Gastroesophageal sphincter (tissue), 3 donors: ENCODE measurements around the gene LDLRAP1.

Experiments used
- CTCF ChIP-seq, 4 experiments: fragments of 200-600 bp in 2 of 4; fragments of 450-650 bp in 2 of 4; sonication (generic) in 1 of 4; IDR thresholded peaks; one replicate each; pipeline ENCODE4 v1.5.1; 2017 to 2019; ENCODE audit warnings: antibody characterized with exemption in 4 of 4, mild to moderate bottlenecking in 2 of 4, moderate library complexity in 2 of 4
- POLR2A ChIP-seq, 2 donors: fragments of 450-650 bp; IDR thresholded peaks; one replicate each; pipeline ENCODE4 v1.6.1; 2017; ENCODE audit warnings: antibody characterized with exemption in 2 of 2, mild to moderate bottlenecking in 2 of 2, moderate library complexity in 1 of 2
- POLR2AphosphoS5 ChIP-seq: sonication (generic); formaldehyde crosslinking; IDR thresholded peaks from one replicate; pipeline ENCODE4 v1.6.1; 2017; ENCODE audit warnings: antibody characterized with exemption

GRCh38 chr1:25494952-25495351, 48.5 kb upstream of the LDLRAP1 start:
- TF ChIP-seq CTCF (IDR thresholded peaks at IDR 0.05) (no peak), POLR2A (IDR thresholded peaks at IDR 0.05) (no peak), POLR2AphosphoS5 (no peak)
